GM18499 (cell line): ENCODE measurements around the gene COL1A1.

ENCODE experiments used
- ATAC-seq: cut with Tn5 transposase; IDR thresholded peaks from one replicate; pipeline ENCODE4 v1.9.1; 2021; ENCODE audit warnings: moderate number of reproducible peaks; ENCODE audit not compliant: insufficient read depth, unreplicated experiment

Gene COL1A1

GRCh38 chr17:50146927-50147665 is 54.3 kb downstream of the COL1A1 start:
- no peak for ATAC-seq

GRCh38 chr17:50146230-50146926 is 55.1 kb downstream of the COL1A1 start:
- no peak for ATAC-seq

- no peak for ATAC-seq
Measured at GRCh38 chr17:50145532-50146229, 55.8 kb downstream of the COL1A1 start.

- no peak for ATAC-seq
Measured at GRCh38 chr17:50144845-50145531, 56.4 kb downstream of the COL1A1 start.

DNA sequence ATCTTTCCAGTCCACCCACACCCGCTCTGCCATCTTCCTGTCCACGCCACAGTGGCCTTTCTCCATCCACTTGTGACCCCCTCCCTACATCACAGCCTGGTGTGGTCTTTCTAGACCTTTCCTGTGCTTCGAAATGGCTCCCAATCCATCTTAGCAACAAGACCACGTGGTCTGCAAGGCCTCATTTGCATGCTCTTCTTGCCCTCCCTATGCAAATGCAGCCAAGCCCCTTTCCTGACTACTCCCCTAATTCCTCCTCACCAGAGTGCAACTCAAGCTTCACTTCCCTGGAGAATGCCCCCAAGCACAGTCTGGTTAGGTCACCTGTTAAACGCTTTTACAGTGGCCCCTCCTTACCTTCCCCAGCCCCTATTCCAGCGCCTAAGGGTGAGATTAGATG is 57.1 kb downstream of the COL1A1 start:
- no peak for ATAC-seq

DNA sequence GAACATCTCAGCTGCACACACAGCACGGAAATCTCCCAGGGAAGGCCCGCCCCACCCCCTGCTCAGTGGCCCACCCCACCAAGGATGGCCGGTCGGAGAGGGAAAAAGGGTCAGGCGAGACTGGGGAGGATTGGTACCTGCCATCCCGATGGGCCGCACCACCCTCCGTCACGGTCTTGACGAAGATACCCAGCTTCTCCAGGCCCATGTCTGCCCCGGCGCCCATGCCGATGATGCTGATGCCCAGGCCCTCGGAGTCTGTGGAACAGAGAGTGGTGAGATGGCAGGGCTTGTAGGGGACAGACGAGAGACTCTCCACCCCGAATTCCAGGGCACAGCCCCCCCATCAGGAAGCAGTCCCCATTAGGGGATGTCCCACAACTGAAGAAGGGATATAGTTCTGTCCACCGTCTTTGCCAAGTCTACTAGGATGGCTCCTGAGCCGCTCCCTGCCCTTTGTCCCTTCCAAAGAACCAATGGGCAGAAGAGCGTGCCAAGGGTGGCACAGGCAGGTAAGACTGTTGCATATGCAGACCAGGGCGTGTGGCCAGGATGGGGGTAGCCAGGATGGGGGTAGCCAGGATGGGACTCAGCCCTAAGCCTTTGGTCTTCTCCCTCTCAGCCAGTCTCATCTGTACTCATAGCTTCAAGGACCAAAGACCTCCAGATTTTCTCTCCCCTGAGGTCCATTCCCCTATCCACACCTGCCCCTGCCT is 57.8 kb downstream of the COL1A1 start:
- no peak for ATAC-seq

- no peak for ATAC-seq
Measured at GRCh38 chr17:50141745-50142110, 59.7 kb downstream of the COL1A1 start.

- no peak for ATAC-seq
Measured at GRCh38 chr17:50141026-50141744, 60.2 kb downstream of the COL1A1 start.

- no peak for ATAC-seq
Measured at GRCh38 chr17:50139950-50140885, 61.2 kb downstream of the COL1A1 start.

- no peak for ATAC-seq
Measured at GRCh38 chr17:50139185-50139783, 62.1 kb downstream of the COL1A1 start.

GRCh38 chr17:50137042-50137441 is 64.4 kb downstream of the COL1A1 start:
- ATAC-seq = no peak

DNA sequence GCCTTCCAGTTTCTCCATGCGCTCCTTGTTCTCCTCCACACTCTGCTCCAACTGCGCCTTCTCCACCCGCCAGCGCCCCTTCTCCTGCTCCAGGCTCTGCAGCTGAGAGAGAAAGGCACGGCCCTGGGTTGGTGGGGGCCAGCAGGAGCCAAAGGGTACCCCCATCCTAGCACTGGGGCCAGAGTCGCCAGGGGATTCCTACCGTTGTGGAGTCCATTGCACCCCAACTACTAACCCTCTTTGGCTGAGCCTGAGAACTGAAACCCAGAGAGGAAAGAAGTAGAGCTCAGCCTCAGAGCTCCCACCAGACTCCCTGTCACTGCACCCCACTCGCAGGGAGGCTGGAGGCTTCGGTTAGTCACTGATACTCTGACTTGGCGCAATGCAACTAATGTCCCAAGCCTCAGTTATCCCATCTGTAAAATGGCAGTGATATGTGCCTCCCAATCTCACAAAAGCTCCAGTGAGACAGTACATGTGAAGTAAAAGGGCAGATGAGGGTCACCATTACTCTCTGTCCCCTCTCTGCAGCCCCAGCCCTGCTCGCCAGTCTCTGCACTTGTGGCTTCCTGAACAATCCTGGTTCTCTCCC is 65.2 kb downstream of the COL1A1 start:
- no peak for ATAC-seq

DNA sequence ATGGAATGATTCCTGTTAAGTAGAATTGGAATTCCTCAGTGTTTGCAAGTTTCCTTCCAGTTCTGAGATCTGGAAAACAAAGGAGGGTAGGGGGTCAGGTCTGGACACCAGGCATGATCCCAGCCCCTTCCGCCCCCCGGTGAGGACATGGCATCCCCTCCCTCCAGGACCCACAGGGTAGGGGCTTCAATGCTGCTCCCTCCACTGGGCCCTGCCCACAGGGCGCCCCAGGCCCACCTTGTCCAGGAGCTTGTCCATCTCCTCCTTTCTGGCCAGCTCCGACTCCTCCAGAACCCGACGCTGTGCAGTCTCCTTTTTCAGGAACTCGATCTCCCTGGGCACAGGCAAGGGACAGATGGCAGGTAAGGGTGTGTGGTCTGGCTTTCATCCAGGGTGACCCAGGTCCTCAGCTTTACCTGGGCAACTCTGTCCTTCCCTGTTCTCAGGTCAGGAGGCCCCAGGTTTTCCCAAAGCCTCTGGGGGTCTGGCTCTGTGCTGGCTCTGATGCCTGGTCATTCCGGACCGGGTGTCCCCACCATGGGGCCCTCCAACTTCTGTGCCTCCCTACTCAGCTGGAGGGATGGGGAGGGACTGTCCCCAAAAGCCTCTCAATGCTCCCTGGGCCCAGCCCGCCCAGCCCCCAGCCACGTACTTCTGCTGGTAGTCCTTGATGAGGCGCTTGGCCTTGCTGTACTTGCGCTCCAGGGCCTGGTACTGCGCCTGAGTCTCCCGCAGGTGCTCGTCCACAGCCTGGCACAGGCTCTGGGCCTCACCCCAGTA is 65.9 kb downstream of the COL1A1 start:
- ATAC-seq = no peak

DNA sequence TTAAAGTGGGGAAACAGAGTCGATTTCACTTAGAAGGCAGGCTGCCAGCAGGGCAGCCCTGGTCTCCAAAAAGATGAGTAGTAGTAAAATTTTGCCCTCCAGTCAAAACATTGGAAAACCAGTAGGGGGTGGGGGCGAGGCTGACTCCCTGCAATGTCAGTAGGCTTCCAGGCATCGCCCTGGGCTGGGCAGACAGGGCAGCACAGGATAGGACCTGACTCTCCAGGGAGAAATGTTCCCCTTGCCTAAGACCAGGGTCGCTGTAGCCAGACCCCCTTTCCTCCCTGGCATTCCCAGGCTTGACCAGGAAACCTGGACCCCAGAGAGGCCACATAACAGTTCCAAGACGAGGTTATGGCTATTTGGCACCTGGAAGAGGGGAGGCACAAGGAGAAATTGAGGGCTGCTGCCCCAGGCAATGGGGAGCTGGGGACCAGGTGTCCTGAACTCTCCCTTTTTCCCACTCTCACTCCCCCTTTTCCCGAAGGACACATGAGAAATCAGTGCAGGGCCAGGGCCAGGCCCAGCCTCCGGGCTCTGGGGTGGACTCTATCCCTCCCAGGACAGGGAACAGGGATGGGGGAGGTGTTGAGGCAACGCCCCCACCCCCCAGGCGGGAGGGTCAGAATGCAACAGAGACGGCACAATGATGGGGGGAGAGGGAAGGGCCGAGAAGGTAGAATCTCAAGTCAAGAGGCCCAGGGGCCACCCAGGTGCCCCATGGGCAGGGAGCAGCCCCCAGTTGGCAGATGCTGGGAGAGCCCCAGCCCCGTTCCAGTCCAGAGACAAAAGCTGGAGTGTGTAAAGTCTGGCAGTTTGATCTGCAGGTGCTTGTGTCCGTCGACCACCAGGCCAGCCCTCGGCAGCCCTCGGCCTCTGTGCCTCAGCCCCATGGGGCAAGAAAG is 67.0 kb downstream of the COL1A1 start:
- no peak for ATAC-seq

DNA sequence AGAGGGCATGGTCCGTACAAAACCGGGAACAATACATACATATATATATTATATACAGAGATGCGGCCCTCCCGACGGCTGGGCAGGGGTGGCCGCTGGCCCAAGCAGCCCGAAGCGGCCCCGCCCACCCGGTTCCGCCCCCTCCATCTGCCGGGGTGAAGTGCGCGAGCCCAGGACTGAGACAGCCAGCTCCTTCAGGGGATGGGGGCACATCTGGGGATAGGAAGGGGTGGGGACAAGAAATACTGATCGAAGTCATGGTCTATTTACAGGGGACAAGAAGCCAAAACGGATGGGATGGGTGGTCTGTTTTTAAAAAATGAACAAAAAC is 67.7 kb downstream of the COL1A1 start:
- no peak for ATAC-seq
